IMR-90 (cell line): ENCODE results near the gene BCL6. TPM values are rescaled to one million over a fixed set of nuclear protein-coding genes. Genes with fewer than 3 reads are reported as not detected.

ENCODE experiments used
- ATAC-seq: fragments of 200-7000 bp; cut with Tn5 transposase; 2 replicates; pipeline ENCODE4 v1.9.1; 2020; ENCODE audit warnings: low read depth, mild to moderate bottlenecking, moderate library complexity
- BruUV-seq: library from RNA; stranded (reverse); fragments of 400-500 nt; replicated peaks from 2 replicates; lab custom pipeline; 2021; lab: Mats Ljungman, UMichigan
- CTCF ChIA-PET: fragments of 300-600 bp; formaldehyde crosslinking; extraction: SDS; loops from one replicate; lab custom pipeline; 2021; ENCODE audit warnings: antibody characterized with exemption; lab: Yijun Ruan, JAX
- POLR2A ChIA-PET: fragments of 300-600 bp; sonication (Branson Sonifier 250); formaldehyde crosslinking; loops from one replicate; lab custom pipeline; 2022; ENCODE audit warnings: antibody characterized with exemption; ENCODE audit not compliant: unreplicated experiment; lab: Charles Lee
- DNase-seq: peaks from one replicate; pipeline ENCODE4 v3.0.0; 2013
- H2AFZ ChIP-seq: replicated peaks from 2 replicates; pipeline ENCODE3; 2013; ENCODE audit warnings: low read length, mild to moderate bottlenecking; ENCODE audit not compliant: poor library complexity
- H2AK5ac ChIP-seq: 2 replicates; pipeline ENCODE4 v1.6.1; 2013; ENCODE audit warnings: low read depth, low read length, inconsistent platforms
- H2AK9ac ChIP-seq: replicated peaks from 2 replicates; pipeline ENCODE3; 2013; ENCODE audit warnings: mild to moderate bottlenecking, low read depth, low read length, moderate library complexity; ENCODE audit not compliant: poor library complexity
- H2BK120ac ChIP-seq: 2 replicates; pipeline ENCODE4 v1.6.1; 2013; ENCODE audit warnings: low read depth, low read length, inconsistent platforms
- H2BK15ac ChIP-seq: 3 replicates; pipeline ENCODE4 v1.6.1; 2013; ENCODE audit warnings: low read depth, low read length, inconsistent platforms
- H2BK20ac ChIP-seq: 2 replicates; pipeline ENCODE4 v1.6.1; 2013; ENCODE audit warnings: low read depth, mild to moderate bottlenecking, inconsistent platforms, low read length, moderate library complexity
- H2BK5ac ChIP-seq: 2 replicates; pipeline ENCODE4 v1.6.1; 2013; ENCODE audit warnings: mild to moderate bottlenecking, low read depth, low read length, inconsistent platforms; ENCODE audit not compliant: poor library complexity, severe bottlenecking
- H3K14ac ChIP-seq: replicated peaks from 2 replicates; pipeline ENCODE4 v1.6.1; 2013; ENCODE audit warnings: low read depth, low read length, inconsistent platforms
- H3K18ac ChIP-seq: 2 replicates; pipeline ENCODE4 v1.6.1; 2013; ENCODE audit warnings: low read depth, low read length, control low read depth
- H3K23ac ChIP-seq: 2 replicates; pipeline ENCODE4 v1.6.1; 2013; ENCODE audit warnings: low read depth, low read length, inconsistent platforms
- H3K27ac ChIP-seq: 2 replicates; pipeline ENCODE4 v1.5.1; 2013; ENCODE audit warnings: mild to moderate bottlenecking, control low read depth, low read length; ENCODE audit not compliant: insufficient read depth
- H3K27me3 ChIP-seq: 2 replicates; pipeline ENCODE4 v1.6.1; 2013; ENCODE audit warnings: low read length; ENCODE audit not compliant: control insufficient read depth, insufficient read depth
- H3K36me3 ChIP-seq: 2 replicates; pipeline ENCODE4 v1.6.1; 2013; ENCODE audit warnings: low read length, mixed read lengths; ENCODE audit not compliant: control insufficient read depth, insufficient read depth
- H3K4ac ChIP-seq: 2 replicates; pipeline ENCODE4 v1.6.1; 2013; ENCODE audit warnings: low read depth, low read length, inconsistent platforms
- H3K4me1 ChIP-seq: 2 replicates; pipeline ENCODE4 v1.6.1; 2013; ENCODE audit warnings: low read length, mixed read lengths; ENCODE audit not compliant: control insufficient read depth, insufficient read depth
- H3K4me2 ChIP-seq: 2 replicates; pipeline ENCODE4 v1.6.1; 2013; ENCODE audit warnings: low read depth, mild to moderate bottlenecking, control low read depth, low read length, moderate library complexity
- H3K4me3 ChIP-seq: 2 replicates; pipeline ENCODE4 v1.5.1; 2013; ENCODE audit warnings: low read depth, mild to moderate bottlenecking, control low read depth, low read length, moderate library complexity; ENCODE audit not compliant: insufficient read depth
- H3K56ac ChIP-seq: 2 replicates; pipeline ENCODE4 v1.6.1; 2013; ENCODE audit warnings: low read length, inconsistent platforms; ENCODE audit not compliant: insufficient read depth; ENCODE audit errors: extremely low read depth
- H3K79me1 ChIP-seq, 2 experiments: 2 replicates each; pipeline ENCODE4 v1.6.1; 2013; ENCODE audit warnings: low read length in 2 of 2, inconsistent platforms in 1 of 2, low read depth in 1 of 2
- H3K9ac ChIP-seq: 2 replicates; pipeline ENCODE4 v1.6.1; 2013; ENCODE audit warnings: low read depth, low read length, control low read depth
- H3K9me1 ChIP-seq: 2 replicates; pipeline ENCODE4 v1.6.1; 2013; ENCODE audit warnings: low read length, inconsistent platforms; ENCODE audit not compliant: insufficient read depth
- H3K9me3 ChIP-seq: 2 replicates; pipeline ENCODE4 v1.6.1; 2013; ENCODE audit warnings: low read length; ENCODE audit not compliant: control insufficient read depth, insufficient read depth
- H4K20me1 ChIP-seq: 2 replicates; pipeline ENCODE4 v1.6.1; 2013; ENCODE audit warnings: low read length, inconsistent platforms; ENCODE audit not compliant: insufficient read depth
- H4K5ac ChIP-seq: 2 replicates; pipeline ENCODE4 v1.6.1; 2013; ENCODE audit warnings: mild to moderate bottlenecking, low read depth, low read length, control low read depth
- H4K8ac ChIP-seq, 2 experiments: 2 replicates each; pipeline ENCODE4 v1.6.1; 2013; ENCODE audit warnings: low read depth in 2 of 2, low read length in 2 of 2, control low read depth in 1 of 2, inconsistent platforms in 1 of 2
- H4K91ac ChIP-seq: 2 replicates; pipeline ENCODE4 v1.6.1; 2013; ENCODE audit warnings: low read depth, low read length, inconsistent platforms; ENCODE audit not compliant: insufficient read depth
- CTCF ChIP-seq: conservative IDR thresholded peaks from 2 replicates; pipeline ENCODE4 v1.5.1; 2012; ENCODE audit warnings: mild to moderate bottlenecking, low read depth, low read length, improper control_type of control experiment
- MAFK ChIP-seq: IDR thresholded peaks from 2 replicates; pipeline ENCODE4 v1.6.1; 2012; ENCODE audit warnings: low read depth, low read length, improper control_type of control experiment
- MAZ ChIP-seq: IDR thresholded peaks from 2 replicates; pipeline ENCODE4 v1.6.1; 2012; ENCODE audit warnings: low read depth, mild to moderate bottlenecking, low read length, improper control_type of control experiment, moderate library complexity, borderline replicate concordance
- NFE2L2 ChIP-seq: fragments of 150-350 bp; IDR thresholded peaks from 2 replicates; pipeline ENCODE4 v1.6.1; 2016; ENCODE audit warnings: low read depth, mild to moderate bottlenecking, low read length
- RCOR1 ChIP-seq: IDR thresholded peaks from 2 replicates; pipeline ENCODE4 v1.6.1; 2012; ENCODE audit warnings: mild to moderate bottlenecking, low read length, improper control_type of control experiment; ENCODE audit not compliant: insufficient replicate concordance
- RFX5 ChIP-seq: IDR thresholded peaks from 2 replicates; pipeline ENCODE4 v1.8.0; 2012; ENCODE audit warnings: low read depth, mild to moderate bottlenecking, low read length, moderate library complexity
- SMC3 ChIP-seq: fragments of 150-350 bp; IDR thresholded peaks from 2 replicates; pipeline ENCODE4 v1.6.1; 2016; ENCODE audit warnings: low read depth, mild to moderate bottlenecking, antibody characterized with exemption, low read length, moderate library complexity
- WGBS, 2 experiments: methylation state at CpG; one replicate each; pipeline versions ENCODE4 v1.1.5 to v1.1.7; 2013; ENCODE audit warnings: missing lambda C conversion rate in 2 of 2; ENCODE audit not compliant: insufficient read length in 1 of 2; ENCODE audit errors: extremely low coverage in 2 of 2; 5-methylcytosine and 5-hydroxymethylcytosine counted together
- dilution Hi-C: fragments of 300-500 bp; cut with HindIII; formaldehyde crosslinking; loops from one replicate; pipeline ENCODE4 v1.14.3; 2018; ENCODE audit warnings: low sequenced_read_pairs; ENCODE audit not compliant: unreplicated experiment
- in situ Hi-C: fragments of 300-500 bp; cut with MboI; formaldehyde crosslinking; loops from 3 replicates; pipeline ENCODE4 v1.14.3; 2019; ENCODE audit warnings: low sequenced_read_pairs, inconsistent platforms, mixed read lengths
- intact Hi-C: fragments of 100-400 bp; cut with micrococcal nuclease; formaldehyde crosslinking; loops from 2 replicates; pipeline ENCODE4 v1.10.0; 2022
- polyA plus RNA-seq, 3 experiments: library from polyadenylated mRNA; depleted of rRNA; stranded (reverse); fragments of >200 nt; gene quantifications; 2 replicates each; pipeline ENCODE4 v1.2.3, GENCODE V29; 2012; ENCODE audit warnings: low replicate concordance in 1 of 3
- total RNA-seq: library from RNA; depleted of rRNA; stranded (reverse); fragments of >200 nt; gene quantifications from 2 replicates; pipeline ENCODE4 v1.2.3, GENCODE V29; 2012

The BCL6 gene
- total and polyA plus RNA-seq, 2 of the 4 experiments (the other 2 are of a cell fraction) = 19.7 to 22.6 TPM

GRCh38 chr3:187720337-187720670, 25.0 kb downstream of the BCL6 start:
- Histone ChIP-seq H2BK120ac (no peak overlapping the region), H3K36me3 (peaks cover 38% of the 10 kb centered on the region), H3K27ac (no peak overlapping the region), H3K9ac (no peak overlapping the region), H2BK15ac (no peak overlapping the region), H2BK20ac (no peak overlapping the region), H4K5ac (no peak overlapping the region), H4K8ac (no peak overlapping the region), H2AK5ac (no peak overlapping the region), H3K4me2 (no peak overlapping the region), H3K9me3 (no peaks in the 10 kb centered on the region), H2AK9ac (no peak overlapping the region), H3K18ac (no peak overlapping the region), H3K27me3 (no peaks in the 10 kb centered on the region; the same call in 1 of the 2 replicates), H3K9me1 (peaks cover 5% of the 10 kb centered on the region; the same call in 1 of the 2 replicates), H3K56ac (no peak overlapping the region), H3K79me1 (0 out of 4 replicates have a peak, but pooled peaks cover 0 to 4% of the 10 kb centered on the region in 2 experiments), H4K20me1 (no peaks in the 10 kb centered on the region; the same call in 1 of the 2 replicates), H3K23ac (no peak overlapping the region), H3K14ac (no peak overlapping the region), H3K4me1 (peaks cover 2% of the 10 kb centered on the region; the same call in 1 of the 2 replicates), H3K4me3 (no peak overlapping the region), H2BK5ac (no peak overlapping the region), H2AFZ (no peak overlapping the region), H3K4ac (no peak overlapping the region), H4K91ac (no peak overlapping the region)
- ChIA-PET CTCF (no interaction called here), POLR2A (no interaction called here)
- DNase-seq (no peak), ATAC-seq (no peak; the same call in 1 of the 2 replicates)
- no CpG with 5 or more reads among the region's 2 CpGs for WGBS, 2 experiments
- in situ Hi-C loops (loop anchor here (25.0 kb wide), 1 partner anchor 1517 kb away; no protein-coding TSS in a partner anchor), dilution Hi-C loops (no loop called here), intact Hi-C loops (no loop called here)
- TF ChIP-seq RFX5 (no peak), SMC3 (no peak), MAZ (no peak), MAFK (no peak), NFE2L2 (no peak), RCOR1 (no peak), CTCF (no peak)
- no TSS peak for BruUV-seq
